Uterus (tissue), 4 donors: Measurements from ENCODE around the gene DPF3. TPM values are rescaled to one million over a fixed set of nuclear protein-coding genes. Genes with fewer than 3 reads are reported as not detected.

Experiments used
- DNase-seq, 2 donors: peaks; one replicate each; pipeline ENCODE4 v3.0.0-alpha.2; 2019 to 2020
- H3K27ac ChIP-seq, 2 donors: fragments of 200-600 bp; sonication (generic); 1 replicate in 1 of 2; 2 replicates in 1 of 2; pipeline ENCODE4 v1.5.1; 2016 to 2018
- H3K27me3 ChIP-seq, 2 donors: fragments of 200-600 bp; sonication (generic); one replicate each; pipeline ENCODE4 v1.5.1; 2018 to 2019; ENCODE audit warnings: control low read depth in 1 of 2
- H3K36me3 ChIP-seq, 2 donors: fragments of 200-600 bp; sonication (generic); one replicate each; pipeline ENCODE4 v1.5.1; 2019; ENCODE audit warnings: control low read depth in 1 of 2
- H3K4me1 ChIP-seq, 2 donors: fragments of 200-600 bp; sonication (generic); one replicate each; pipeline ENCODE4 v1.5.1; 2018 to 2019; ENCODE audit warnings: control low read depth in 1 of 2
- H3K4me3 ChIP-seq, 2 donors: fragments of 200-600 bp; sonication (generic); 1 replicate in 1 of 2; 2 replicates in 1 of 2; pipeline ENCODE4 v1.5.1; 2018 to 2019; ENCODE audit warnings: mild to moderate bottlenecking in 1 of 2
- H3K9me3 ChIP-seq, 2 donors: fragments of 200-600 bp; sonication (generic); one replicate each; pipeline ENCODE4 v1.5.1; 2019; ENCODE audit warnings: control low read depth in 1 of 2
- POLR2A ChIP-seq, 2 donors: fragments of 450-650 bp; IDR thresholded peaks; one replicate each; pipeline ENCODE4 v1.6.1; 2016; ENCODE audit warnings: antibody characterized with exemption in 2 of 2, mild to moderate bottlenecking in 1 of 2, moderate library complexity in 1 of 2
- intact Hi-C: fragments of 100-400 bp; cut with DNase I; formaldehyde crosslinking; loops from one replicate; pipeline ENCODE4 v1.15.1; 2023; ENCODE audit warnings: low total_unique reads
- total RNA-seq, 4 donors: library from RNA; depleted of rRNA in 3 of 4; stranded (reverse); fragments of >200 nt in 3 of 4; gene quantifications; one replicate each; pipeline versions ENCODE4 v1.1.0 to v1.2.4, GENCODE V29; 2014 to 2023
- TF ChIP-seq, protein P1 (sequence below), 4 experiments: fragments of 200-600 bp in 2 of 4; fragments of 450-650 bp in 2 of 4; sonication (generic) in 2 of 4; IDR thresholded peaks; one replicate each; pipeline ENCODE4 v1.5.1; 2016 to 2019; ENCODE audit warnings: antibody characterized with exemption in 4 of 4, mild to moderate bottlenecking in 2 of 4, moderate library complexity in 1 of 4
- donor health status: DM: yes; HTN: yes; CAD: no.

DPF3 gene
- total RNA-seq, 4 donors from 2014 or later: 1.6 to 2.8 TPM; not detected in 2

DNA sequence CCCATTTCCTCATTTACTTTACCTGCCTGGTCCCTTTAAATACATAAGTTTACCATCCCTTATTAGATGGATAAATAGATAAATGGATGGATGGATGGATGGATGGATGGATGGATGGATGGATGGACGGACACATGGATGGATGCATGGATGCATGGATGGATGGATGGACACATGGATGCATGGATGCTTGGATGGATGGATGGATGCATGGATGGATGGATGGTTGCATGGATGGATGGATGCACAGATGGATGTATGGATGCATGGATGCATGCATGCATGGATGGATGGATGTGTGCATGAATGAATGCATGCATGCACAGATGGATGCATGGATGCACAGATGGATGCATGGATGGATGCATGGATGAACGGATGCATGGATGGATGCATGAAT is 93.6 kb downstream of the DPF3 start:
- Histone ChIP-seq H3K27me3 (no peaks in the 10 kb centered on the region), H3K4me1 (no peaks in the 10 kb centered on the region), H3K4me3 (no peak overlapping the region), H3K36me3 (no peaks in the 10 kb centered on the region), H3K27ac (no peak overlapping the region), H3K9me3 (no peaks in the 10 kb centered on the region)
- DNase-seq: no peak
- TF ChIP-seq, protein P1, sequence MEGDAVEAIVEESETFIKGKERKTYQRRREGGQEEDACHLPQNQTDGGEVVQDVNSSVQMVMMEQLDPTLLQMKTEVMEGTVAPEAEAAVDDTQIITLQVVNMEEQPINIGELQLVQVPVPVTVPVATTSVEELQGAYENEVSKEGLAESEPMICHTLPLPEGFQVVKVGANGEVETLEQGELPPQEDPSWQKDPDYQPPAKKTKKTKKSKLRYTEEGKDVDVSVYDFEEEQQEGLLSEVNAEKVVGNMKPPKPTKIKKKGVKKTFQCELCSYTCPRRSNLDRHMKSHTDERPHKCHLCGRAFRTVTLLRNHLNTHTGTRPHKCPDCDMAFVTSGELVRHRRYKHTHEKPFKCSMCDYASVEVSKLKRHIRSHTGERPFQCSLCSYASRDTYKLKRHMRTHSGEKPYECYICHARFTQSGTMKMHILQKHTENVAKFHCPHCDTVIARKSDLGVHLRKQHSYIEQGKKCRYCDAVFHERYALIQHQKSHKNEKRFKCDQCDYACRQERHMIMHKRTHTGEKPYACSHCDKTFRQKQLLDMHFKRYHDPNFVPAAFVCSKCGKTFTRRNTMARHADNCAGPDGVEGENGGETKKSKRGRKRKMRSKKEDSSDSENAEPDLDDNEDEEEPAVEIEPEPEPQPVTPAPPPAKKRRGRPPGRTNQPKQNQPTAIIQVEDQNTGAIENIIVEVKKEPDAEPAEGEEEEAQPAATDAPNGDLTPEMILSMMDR (IDR thresholded peaks at IDR 0.05): no peak
- no peak for TF ChIP-seq POLR2A (IDR thresholded peaks at IDR 0.05)
- intact Hi-C loops: no loop called here

DNA sequence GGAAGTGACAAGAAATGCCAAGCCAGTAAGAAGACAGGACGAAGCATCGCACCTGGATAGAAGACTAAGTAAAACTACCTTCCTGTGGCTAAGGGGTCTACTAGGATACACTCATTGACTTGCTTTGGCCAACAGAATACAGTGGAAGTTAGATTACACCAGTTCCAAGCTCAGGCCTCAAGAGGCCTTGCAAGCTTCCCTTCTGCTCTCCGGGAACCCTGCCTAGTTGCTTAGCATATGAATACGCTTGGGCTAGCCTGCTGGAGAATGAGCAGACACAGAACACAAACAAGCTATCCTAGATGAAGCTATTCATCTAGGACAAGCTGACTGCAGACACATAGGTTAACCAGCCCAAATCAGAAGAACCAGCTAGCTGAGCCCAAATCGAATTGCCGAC is 97.0 kb downstream of the DPF3 start:
- Histone ChIP-seq H3K4me1 (no peaks in the 10 kb centered on the region), H3K9me3 (no peaks in the 10 kb centered on the region), H3K27ac (no peak overlapping the region), H3K4me3 (no peak overlapping the region), H3K36me3 (no peaks in the 10 kb centered on the region), H3K27me3 (no peaks in the 10 kb centered on the region)
- no peak for TF ChIP-seq POLR2A (IDR thresholded peaks at IDR 0.05)
- TF ChIP-seq, protein P1 (IDR thresholded peaks at IDR 0.05): no peak
- intact Hi-C loops: no loop called here
- no peak for DNase-seq

DNA sequence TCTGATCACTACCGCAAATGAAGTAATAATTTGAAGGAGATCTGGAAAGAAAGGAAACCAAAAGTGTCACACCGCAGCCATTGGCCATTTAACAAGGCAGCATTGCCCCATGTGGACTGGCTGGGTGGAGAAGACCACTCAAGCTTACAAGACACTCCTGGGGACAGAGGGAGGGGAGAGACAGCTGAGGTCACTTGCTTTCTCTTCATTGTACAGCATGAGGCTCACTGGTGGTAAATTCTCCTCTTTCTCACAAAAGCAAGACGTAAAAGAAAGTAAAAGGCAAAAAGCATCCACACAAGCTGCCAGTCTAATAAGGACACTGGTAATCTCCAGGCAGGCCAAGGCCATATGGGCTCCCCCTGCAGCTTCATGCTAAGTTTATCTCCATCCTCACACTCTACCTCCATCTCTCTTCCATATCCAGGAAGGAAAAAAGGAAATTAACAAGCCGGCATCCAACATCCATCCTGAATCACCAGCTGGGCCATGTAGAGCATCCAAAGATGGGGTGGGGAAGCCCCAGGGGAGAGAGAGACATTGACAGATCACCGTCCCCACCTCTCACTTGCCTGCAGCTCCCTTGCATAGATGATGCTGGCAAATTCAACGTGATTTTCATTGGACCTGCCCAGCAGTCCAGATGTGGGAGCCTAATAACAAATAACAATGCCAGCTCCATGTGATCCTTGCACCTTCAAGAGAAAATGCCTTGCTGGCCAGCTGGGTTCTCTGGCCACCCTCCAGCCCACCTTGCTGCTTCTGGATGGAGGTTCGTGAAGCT is 100.6 kb downstream of the DPF3 start:
- no peaks in the 10 kb centered on the region for H3K36me3 ChIP-seq
- no peak for TF ChIP-seq POLR2A (IDR thresholded peaks at IDR 0.05)
- H3K4me3 ChIP-seq: no peak overlapping the region
- intact Hi-C loops: no loop called here
- no peak for DNase-seq
- no peaks in the 10 kb centered on the region for H3K27me3 ChIP-seq
- no peaks in the 10 kb centered on the region for H3K4me1 ChIP-seq
- H3K9me3 ChIP-seq: no peaks in the 10 kb centered on the region
- H3K27ac ChIP-seq: no peak overlapping the region

DNA sequence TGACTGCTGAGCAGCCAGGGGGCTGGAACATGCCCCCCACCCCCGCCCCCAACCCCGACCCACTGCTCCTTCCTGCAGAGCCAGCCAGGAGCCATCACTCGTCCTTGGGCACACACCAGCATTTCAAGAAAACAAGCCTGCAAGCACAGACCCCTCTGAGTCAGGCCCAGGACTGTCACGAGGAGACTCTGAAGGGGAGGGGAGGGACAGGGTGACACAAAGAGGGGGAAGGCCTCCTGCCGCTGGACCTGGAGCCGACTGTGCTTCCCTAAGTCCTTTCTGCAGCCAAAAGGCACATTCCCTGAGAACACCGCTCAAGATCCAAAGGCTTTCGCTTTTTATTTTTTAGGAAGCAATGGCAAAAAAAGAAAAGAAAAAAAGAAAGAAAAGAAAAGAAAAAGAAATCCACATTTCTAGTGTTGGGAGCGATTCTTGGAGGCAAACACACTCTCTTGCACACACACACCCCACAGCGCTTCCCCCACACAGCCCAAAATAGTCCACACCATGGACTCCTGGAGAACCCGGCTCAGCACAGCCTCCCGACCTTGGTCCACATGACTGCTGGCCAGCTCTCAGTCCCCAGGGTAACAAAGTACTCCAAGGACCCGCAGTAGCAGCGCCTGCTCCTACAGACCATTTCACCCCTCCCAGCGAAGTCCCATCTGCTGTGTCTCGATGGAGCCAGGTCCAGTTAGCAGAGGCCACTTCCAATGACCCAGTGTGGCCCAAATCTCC is 101.7 kb downstream of the DPF3 start:
- intact Hi-C loops: no loop called here
- no peaks in the 10 kb centered on the region for H3K4me1 ChIP-seq
- no peak overlapping the region for H3K4me3 ChIP-seq
- H3K9me3 ChIP-seq: no peaks in the 10 kb centered on the region
- no peak for TF ChIP-seq POLR2A (IDR thresholded peaks at IDR 0.05)
- TF ChIP-seq, protein P1 (IDR thresholded peaks at IDR 0.05): no peak
- peak in 1 of 2 donors; percentile 26 for DNase-seq
- no peaks in the 10 kb centered on the region for H3K27me3 ChIP-seq
- no peaks in the 10 kb centered on the region for H3K36me3 ChIP-seq
- no peak overlapping the region for H3K27ac ChIP-seq

DNA sequence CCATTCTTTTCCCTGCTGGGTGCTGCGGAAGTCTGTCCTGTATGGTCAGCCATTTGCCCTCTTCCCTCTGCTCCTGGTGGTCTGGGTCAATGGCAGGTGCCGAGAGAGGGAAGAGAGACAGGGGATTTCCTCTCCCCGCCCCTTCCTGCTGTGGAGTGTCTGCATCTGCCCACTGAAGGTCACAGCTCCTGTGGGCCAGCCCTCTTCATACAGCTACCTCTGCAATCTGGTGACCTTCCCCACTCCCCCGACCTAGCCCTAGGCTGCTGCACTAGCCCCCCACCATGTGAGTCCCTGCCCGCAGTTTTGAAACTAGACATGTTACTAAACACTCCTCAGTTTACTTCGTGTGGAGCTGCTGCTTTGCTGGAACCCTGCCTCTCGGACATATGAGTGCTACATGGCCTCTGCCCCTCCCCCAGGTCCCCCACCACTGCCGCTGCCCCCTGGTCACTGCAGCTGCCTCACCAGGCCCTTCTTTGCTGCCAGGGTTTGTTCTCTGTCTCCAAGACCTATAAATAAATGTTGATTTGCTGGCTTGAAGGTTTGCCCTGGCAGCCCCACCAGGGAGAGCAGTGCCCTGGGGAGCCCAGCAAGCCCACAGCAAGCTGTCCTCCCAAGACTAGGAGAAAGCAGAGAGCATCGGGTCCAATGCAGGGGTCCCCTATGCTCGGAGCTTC is 102.9 kb downstream of the DPF3 start:
- Histone ChIP-seq H3K4me1 (no peaks in the 10 kb centered on the region), H3K4me3 (no peak overlapping the region), H3K27ac (no peak overlapping the region), H3K36me3 (no peaks in the 10 kb centered on the region), H3K9me3 (no peaks in the 10 kb centered on the region), H3K27me3 (no peaks in the 10 kb centered on the region)
- intact Hi-C loops: no loop called here
- DNase-seq: no peak
- TF ChIP-seq, protein P1 (IDR thresholded peaks at IDR 0.05): no peak
- no peak for TF ChIP-seq POLR2A (IDR thresholded peaks at IDR 0.05)
